Measurements from ENCODE around the gene NDUFA3.

GRCh38 chr19:54133312-54133956, 30.8 kb downstream of the NDUFA3 start:
- no peak for TF ChIP-seq POLR2A (IDR thresholded peaks at IDR 0.05)
- no peak for TF ChIP-seq CTCF (IDR thresholded peaks at IDR 0.05)

All from upper lobe of left lung (tissue), 4 donors.